HG03378 (cell line): ENCODE data around the gene AKNAD1.

Experiments used
- ATAC-seq: cut with Tn5 transposase; IDR thresholded peaks from one replicate; pipeline ENCODE4 v1.9.1; 2021; ENCODE audit warnings: mild to moderate bottlenecking, moderate library complexity; ENCODE audit not compliant: unreplicated experiment

AKNAD1 gene

DNA sequence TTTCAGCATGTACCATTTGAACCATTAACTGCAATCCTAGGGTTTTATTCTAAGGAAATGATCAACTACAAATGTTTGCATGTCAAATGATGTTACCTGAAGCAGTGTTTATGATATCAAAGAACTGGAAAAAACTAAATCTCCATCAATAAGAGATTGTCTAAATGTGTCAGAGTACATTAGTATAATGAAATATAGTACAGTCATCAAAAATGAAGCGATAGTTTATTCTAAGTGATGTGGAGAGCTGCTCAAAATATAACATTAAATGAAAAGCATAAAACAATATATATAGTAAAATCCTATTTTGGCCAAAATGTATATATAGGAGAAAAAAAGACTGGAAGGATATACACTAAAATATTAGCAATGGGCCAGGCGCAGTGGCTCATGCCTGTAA, 24.0 kb downstream of the AKNAD1 start:
- ATAC-seq = no peak

DNA sequence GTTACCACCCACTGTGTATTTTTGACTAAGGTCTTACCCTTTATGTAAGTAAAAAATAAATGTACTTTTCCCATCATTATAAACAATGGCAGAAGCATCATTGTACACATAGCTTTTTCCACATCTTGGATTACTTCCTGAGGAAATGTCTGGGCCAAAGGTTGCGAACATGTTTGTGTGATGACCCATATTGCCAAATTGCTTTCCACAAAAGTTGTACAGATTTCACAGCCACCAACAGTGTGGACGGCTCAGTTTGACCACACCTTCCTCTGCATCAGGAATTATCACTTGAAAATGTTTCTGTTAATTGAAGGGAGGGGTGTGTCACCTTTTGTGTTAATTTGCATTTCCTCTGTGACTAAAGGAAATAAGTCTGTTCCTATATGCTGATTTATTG, 25.7 kb downstream of the AKNAD1 start:
- no peak for ATAC-seq

DNA sequence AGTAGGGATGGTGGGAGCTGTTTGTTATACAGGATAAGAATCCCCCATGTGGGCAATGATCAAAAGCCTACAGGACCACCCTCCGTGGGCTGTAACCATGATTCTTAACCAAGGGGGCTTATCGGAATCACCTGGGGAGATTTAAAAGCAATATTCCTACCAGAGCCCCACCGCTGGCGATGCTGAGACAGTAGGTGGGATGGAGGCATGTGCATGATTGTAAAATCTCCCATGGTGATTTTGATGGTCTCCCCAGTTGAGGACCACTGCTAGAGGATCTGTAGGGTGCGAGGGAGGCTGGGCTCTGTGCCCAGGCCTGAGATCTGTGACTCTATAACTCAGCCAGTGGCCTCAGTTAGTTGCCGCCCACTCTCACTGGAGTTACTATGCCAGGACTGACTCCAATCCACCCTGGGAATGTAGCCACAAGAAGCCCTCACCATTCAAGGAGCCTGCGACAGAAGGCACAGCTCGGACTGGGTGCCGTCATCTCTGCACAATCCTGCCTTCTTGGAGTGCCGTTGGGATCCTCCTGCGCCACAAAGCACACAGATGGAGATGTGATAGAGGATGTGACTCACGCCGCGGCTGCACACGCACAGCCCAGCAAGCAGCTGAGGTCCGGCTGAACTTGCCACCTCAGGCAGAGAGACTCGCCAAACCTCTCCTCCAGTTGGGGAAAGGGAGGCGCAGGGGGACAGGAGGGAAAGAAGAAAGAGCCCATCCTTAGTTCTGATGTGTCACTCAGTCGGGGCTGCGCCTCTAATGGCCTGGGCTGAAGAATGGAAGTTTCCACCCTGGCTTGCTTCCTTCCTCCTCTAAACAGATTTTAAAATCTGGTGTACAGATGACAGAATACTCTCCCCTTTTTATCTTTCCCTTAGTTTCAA, 26.5 kb downstream of the AKNAD1 start:
- ATAC-seq = no peak

DNA sequence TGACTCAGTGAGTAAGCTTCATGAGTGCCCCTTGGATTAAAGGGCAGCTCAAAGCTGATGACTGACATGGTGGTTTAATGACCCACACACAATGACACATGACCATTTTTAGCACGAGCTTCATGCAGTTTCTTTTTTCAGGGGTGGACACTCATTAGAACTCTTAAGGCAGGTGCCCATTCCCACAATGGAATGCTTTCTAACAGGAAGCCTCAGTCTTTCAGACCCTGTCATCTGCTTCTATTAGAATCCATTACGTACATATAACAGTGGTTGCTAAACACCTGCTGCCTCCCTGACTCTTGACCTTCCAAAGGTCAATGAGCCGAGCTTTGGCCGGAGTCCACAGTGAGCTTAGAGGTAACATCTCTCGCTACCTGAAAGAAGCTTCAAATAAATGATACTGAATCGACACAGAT, 27.4 kb downstream of the AKNAD1 start:
- no peak for ATAC-seq

DNA sequence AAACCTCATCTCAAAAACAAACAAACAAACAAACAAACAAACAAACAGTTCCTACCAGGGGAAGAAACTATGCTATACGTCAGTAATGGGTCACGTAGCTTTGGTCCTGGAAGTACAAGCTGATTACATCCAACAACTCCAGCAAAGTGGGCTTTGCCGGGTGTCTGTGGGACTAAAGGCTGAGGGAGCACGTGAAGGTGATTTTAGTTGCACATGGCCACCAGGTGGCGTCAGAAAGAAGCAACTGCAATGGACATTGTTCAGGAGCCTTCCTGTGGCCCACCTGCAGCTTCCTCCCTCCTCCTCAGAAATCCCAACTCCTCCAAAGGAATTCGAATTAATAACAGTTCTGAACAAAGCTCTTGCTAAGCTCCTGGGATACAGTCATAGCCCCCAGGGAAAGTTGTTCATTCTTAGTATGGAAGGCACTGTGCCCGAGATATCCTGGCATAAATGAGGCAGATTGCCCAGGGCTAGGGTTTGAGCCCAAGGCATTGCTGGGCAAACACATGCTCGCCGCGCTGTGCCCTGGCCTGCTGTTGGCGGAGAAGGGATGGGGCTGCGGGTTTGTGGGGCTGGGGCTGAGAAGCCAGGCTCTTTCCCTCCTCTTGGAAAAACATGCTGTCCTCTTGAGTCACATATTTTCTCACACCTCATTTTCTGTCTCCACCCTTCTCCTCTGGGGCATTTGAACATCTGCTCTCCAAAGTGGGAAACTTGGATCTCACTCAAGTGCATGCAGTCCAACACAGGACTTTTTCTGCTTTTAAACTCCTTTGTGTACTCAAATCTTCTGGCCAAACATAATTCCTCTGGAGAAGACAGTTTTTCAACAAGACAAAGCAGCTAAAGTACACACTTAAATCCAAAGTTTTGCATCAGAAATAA, 28.6 kb downstream of the AKNAD1 start:
- peak; percentile 78 for ATAC-seq

DNA sequence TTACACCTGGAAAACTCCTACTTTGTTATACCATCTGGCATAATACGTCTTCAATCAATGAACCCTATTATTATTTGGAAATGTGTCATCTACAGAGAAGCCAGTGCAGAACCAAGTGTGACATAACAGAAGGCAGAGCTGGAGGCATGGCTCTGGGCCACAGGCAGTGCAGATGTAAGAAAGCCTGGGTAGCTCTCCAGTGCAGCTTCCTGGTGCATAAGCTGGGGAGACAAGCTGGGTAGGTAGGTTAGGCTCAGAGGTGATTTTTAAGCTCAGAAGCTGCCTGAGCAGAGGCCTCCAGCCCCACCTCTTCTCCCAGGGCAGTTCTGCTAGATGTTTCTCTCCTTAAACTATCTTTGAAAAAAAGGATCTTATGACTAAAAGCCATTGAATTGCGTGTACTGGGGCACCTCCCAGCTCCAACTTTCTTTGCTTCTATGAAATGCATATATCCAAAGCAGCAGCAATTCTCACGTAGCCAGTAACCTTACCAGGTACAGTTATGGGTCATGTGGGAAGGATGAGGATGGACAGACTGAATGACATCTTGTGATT, 30.7 kb downstream of the AKNAD1 start:
- no peak for ATAC-seq

DNA sequence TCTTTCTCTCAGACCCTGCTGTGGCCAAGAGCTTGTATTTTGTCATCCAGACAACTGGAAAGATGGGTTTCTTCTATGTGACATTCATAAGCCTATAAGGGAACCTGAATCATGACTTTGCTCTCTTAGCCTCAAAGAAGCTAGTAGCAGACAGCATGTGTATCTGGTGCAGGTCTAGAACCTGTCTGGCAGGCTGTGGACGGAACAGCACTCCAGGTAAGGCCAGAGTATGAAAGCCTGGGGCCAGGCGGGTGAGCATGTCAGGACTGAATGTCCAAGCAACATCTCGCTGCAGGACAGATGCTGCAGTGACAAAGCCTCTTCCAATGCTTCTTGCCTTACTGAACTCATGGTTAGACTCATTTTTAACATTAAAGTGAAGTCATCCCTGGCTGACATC, 32.8 kb downstream of the AKNAD1 start:
- no peak for ATAC-seq

DNA sequence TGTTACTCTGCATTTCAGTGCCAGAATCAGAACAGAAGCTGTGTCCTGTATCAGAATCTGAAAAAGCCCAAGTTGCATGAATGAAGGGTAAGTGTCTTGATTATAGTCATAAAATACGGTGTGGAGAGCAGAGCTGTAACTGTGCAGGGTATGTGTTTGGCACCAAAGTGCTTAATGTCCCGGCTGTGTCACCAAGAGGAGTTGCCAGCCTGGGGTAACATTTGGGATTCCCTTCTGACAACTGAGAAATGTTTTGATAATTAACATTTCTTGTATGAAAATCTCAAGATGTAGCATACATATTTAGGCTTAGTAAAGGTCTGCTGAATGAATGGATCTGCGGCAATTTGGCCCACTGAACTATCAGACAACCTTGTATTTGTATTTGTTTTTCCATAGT, 33.3 kb downstream of the AKNAD1 start:
- ATAC-seq = no peak

DNA sequence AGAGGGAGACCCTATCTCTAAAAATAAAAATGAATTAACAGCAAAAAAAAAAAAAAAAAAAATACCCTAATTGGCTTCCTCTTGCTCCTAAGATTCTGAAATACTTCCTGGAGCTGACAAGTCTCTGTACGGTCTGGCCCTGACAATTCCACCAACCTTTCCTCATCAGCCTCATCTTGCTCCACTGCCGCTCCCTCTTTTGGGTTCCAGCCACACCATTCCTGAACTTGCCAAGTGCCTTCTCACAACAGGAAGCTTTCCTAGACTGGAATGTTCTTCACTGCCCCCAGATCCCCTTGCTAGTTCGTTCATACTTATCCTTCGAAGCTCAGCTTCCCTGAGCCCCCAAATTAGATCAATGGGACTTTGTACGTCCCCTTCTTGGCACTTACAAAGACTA, 37.0 kb downstream of the AKNAD1 start:
- no peak for ATAC-seq

DNA sequence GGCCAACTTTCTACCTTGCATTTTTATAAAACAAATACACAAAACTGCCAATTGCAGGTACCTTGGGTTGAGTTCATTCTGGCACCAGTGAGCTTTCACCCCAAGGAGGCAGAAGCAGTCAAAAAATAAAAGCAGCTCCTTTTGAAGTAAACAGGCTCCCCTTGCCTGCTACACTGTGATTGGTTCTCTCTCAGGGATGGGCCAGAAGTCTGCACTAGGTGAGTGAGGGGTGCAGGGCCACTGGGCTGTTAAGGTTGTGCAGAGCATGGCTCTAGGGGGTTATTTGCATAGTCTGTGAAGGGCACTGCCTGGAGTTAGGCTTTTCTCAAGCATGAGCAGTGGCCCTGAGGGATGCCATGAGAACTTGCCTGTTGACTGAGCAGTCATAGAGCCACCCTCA, 39.1 kb downstream of the AKNAD1 start:
- ATAC-seq = no peak

DNA sequence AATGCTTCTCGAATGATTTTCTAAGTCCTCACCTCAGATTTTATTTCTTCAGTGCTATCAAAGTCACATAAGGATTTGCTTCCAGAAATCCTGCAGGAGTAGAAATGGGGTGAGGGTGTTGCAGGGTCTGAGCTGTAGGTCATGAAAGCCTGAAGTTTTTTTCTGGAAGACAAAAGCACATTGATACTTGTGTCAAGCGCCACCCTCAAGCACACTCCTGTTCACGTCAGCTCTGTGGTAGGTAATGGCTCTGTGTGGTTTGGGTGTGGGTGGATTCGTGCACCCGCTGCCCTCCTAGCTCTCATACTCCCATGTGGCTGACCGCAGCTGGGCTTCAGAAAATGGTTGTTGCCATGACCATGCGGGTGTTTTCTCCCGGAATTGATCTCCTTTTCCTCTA, 39.9 kb downstream of the AKNAD1 start:
- ATAC-seq = no peak

DNA sequence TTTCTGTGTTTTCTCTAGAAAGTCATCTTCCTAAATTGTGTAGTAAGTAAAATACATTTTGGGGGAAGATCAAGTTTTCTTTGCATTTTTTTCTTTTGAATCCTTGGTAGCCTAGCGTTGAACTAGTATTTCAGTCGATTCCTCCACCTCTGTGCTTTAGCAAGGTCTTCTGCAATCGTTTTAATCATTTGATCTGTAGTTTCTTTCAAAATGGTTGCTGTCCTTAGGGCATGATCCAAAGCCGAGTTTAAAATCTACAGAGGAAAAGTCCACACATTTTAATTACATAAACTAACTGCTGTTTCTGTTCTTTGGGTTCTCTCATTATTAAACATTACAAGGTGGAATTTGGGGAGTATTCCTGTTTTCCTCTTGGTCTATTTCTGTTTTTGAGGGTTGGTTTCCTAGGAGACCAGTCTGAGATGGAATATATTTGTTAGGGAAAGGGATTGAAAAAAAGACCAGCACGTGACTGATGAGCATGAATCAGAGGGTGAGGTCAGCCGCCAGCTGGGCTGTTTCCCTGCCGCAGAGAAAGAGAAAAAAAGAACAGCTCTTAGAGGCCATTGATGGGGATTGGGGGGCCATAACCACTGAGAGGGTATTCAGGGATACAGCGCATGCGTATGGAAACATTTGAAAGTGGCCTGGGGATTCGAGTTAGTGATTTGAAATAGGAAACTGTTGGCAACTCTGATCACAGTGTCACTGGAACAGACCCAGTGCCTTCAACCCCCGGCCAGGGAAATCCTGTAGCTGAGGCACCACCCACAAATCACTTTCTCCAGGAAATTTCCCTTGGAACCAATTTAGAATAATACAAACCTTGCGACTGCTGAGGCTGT, 40.6 kb downstream of the AKNAD1 start:
- no peak for ATAC-seq

DNA sequence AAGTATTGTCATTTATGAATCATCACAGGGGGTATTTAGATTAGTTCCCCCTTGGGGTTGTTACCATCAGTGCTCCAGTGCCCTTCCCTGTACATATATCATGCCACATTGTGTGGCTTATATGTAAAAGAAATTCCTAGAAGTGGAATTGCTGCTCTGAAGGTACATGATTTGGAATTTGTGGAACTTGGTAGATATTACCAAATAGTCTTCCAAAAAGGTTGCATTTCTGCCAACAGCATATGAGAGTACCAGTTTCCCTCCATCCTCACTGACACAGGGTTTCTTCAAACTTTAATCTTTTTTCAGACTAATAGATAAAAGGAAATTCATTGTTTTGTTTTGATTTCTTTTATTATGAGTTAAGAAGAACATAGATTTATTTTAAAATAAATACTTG, 41.3 kb downstream of the AKNAD1 start:
- no peak for ATAC-seq

DNA sequence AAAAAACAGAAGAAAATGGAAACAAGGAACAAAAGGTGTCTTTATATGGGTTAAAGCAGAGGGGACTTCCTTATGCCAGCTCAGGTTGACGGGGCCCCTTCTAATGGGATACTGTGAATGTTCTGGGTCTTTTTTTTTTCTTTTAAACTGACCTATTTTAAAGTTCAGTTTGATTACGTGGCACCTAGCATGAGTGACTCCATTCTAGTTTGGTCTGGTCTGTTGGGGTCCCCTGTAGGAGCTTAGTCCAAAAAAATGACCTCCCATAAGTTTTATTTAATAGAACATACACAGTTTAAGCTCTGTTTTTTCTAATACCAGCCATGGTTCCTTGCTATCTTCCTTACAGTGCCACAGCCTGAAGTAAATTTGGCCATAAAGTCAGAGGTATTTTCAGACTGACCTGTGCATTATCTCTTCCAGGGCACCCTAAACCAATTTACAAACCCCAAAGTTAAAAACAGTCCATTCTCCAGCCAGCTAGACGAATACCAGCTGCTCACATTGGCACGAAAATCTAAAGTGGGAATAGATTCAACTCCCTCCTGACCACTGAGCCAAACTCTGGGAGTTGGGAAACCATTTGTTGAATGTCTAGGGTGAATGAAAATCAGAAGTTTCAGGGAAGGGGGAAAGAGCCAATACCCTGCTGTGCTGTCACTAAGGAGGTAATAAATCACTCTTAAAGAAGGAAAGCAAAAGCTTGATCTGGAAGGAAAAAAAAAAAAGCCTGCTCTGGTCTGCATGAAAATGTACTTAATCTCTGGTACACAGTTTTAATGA, 42.4 kb downstream of the AKNAD1 start:
- no peak for ATAC-seq

DNA sequence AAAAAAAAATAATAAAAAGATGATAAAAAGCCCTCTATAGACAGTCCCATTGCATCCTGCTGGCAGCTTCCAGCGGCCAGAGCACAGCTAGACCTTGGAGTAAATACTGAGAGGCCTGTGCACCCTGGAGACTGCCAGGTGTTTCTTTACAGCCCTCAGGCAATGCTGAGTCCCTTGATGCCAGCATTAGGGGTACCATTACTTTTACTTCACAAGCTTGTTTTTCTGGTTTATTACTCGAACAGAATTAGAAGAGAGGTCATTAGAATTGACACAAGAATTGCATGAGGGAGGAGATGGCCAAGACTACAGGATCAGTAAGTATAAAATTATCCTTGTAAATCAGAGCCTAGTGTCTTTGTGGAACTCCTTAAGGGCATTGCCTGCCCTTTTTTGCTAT, 43.6 kb downstream of the AKNAD1 start:
- ATAC-seq = no peak

DNA sequence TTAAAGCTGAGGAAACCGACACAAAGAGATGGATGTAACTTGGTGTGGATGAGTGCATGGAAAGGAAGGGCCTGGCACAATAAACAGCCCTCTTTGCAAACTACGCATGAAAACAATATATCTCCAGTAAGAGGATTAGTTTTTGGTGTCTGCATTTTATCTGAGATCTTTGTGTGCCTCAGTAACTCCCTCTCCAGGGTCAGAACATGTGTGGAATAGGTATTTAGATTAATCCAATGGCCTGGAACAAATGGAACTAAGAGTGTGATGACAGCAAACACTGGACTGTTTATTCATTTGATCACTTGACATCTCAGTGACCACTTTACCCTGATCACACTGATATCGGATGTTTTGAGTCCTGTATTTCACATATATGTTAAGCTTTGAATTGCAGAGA, 45.3 kb downstream of the AKNAD1 start:
- ATAC-seq = no peak

DNA sequence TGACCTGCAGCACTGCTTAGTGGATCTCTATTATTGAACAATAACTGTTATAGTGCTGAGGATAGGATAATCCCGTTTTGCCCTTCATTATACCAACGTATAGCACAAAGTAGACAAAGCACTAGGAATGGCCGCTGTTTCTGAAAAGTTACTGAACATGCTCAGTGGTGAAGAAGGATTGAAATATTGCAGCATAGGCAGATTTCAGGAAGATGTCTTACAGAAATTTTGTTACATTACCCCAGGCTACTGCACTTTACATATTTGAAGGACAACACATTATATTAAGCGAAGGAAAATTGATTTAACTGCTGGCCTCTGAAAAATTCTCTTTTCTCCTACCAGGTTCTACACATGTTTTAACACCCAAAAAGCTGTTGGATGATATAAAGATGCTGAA, 48.5 kb downstream of the AKNAD1 start:
- ATAC-seq = no peak

DNA sequence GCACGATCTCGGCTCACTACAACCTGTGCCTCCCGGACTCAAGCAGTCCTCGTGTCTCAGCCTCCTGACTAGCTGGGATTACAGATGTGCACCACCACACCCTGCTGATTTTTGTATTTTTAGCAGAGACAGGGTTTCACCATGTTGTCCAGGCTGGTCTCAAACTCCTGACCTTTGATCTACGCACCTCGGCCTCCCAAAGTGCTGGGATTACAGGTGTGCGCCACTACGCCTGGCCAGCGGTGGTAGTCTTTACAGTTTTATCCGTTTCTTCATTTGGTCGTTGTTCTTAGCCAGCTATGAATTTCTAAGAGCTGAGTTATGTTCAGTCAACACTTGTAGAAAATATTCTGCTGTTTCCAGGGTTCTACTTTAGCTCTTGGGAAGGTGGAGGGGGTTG, 53.3 kb downstream of the AKNAD1 start:
- ATAC-seq = no peak

DNA sequence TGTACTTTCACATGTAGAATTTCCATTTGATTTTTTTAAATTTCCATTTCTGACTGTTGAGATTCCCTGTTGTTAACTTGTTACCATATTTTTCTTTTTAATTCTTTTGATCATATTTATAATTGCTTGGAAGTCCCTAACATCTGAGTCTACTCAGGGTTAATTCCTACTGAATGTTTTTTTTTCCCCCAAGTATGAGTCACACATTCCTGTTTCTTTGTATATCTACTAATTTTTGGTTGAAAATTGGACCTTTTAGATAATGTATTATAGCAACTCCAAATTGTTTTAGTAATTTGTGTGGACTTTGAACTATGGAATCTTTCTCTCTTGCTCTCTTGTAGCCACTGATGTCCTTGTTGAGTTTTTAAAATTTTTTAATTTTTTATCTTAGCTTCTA, 55.8 kb downstream of the AKNAD1 start:
- ATAC-seq = no peak

DNA sequence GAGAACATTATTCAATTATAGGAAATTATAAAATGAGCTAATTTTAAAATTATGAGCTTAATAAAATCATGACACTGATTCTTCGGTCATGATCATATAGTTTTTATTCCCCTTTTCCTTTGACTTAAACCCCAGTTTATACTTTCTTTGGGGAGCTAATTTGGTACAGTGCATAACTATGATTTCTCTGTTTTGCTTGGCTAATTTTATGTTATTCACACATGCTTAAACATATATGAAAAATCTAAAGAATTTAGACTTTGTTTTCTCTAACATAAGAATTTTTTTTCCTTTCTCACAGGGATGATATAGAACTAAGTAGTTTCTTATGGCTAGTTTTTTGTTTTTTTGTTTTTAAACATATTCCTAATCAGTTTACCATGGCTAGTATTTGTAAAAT, 57.9 kb downstream of the AKNAD1 start:
- ATAC-seq = no peak
